NCI-H146 treated with DMSO at 0.1 percent for 48 hours (cell line): ENCODE data around the gene RELL2.

Source experiments
- DNase-seq: peaks from one replicate; lab custom pipeline; 2025; ENCODE audit not compliant: unreplicated experiment; lab: John Stamatoyannopoulos, UW

RELL2 gene

GRCh38 chr5:141618804-141619554 lies 17.8 kb upstream of the RELL2 start, which contains the start of gene DIAPH1:
DIAPH1 (minus strand) TSS chr5:141619000; CDS start chr5:141618914, 86 bp downstream.
- peak; percentile 87 for DNase-seq

- no peak for DNase-seq
Observed at GRCh38 chr5:141623186-141623585, 13.6 kb upstream of the RELL2 start.

GRCh38 chr5:141623611-141624010 lies 13.2 kb upstream of the RELL2 start:
- no peak for DNase-seq

GRCh38 chr5:141628175-141628788 lies 8.5 kb upstream of the RELL2 start:
- no peak for DNase-seq

GRCh38 chr5:141630570-141631140 lies 6.1 kb upstream of the RELL2 start:
- DNase-seq = no peak

- DNase-seq = no peak
Observed at GRCh38 chr5:141632650-141633049, 4.1 kb upstream of the RELL2 start.

GRCh38 chr5:141633871-141634561 lies 2.8 kb upstream of the RELL2 start:
- DNase-seq = no peak

- DNase-seq = no peak
Observed at GRCh38 chr5:141634720-141635119, 2.1 kb upstream of the RELL2 start.

- DNase-seq = no peak
Observed at GRCh38 chr5:141635646-141636045, 1.2 kb upstream of the RELL2 start.

- DNase-seq = no peak
Observed at GRCh38 chr5:141636106-141636412, 738 bp upstream of the RELL2 start.

- DNase-seq = no peak
Observed at GRCh38 chr5:141637123-141637766, 448 bp downstream of the RELL2 start.

GRCh38 chr5:141637767-141638419 lies 1.1 kb downstream of the RELL2 start:
- DNase-seq = no peak

- DNase-seq = no peak
Observed at GRCh38 chr5:141638771-141639170, 2.0 kb downstream of the RELL2 start.

- no peak for DNase-seq
Observed at GRCh38 chr5:141639357-141640050, 2.7 kb downstream of the RELL2 start.

- no peak for DNase-seq
Observed at GRCh38 chr5:141640051-141640415, 3.2 kb downstream of the RELL2 start.

GRCh38 chr5:141640698-141641097 lies 3.9 kb downstream of the RELL2 start:
- no peak for DNase-seq

GRCh38 chr5:141641634-141642267 lies 5.0 kb downstream of the RELL2 start:
- no peak for DNase-seq

- no peak for DNase-seq
Observed at GRCh38 chr5:141646026-141646425, 9.2 kb downstream of the RELL2 start.

- DNase-seq = no peak
Observed at GRCh38 chr5:141647242-141647641, 10.4 kb downstream of the RELL2 start.

- DNase-seq = no peak
Observed at GRCh38 chr5:141647851-141648250, 11.1 kb downstream of the RELL2 start.
